C4-2B (cell line): ENCODE results near the gene CLDN9.

Experiments used
- H3K27ac ChIP-seq: fragments of 450-650 bp; 2 replicates; pipeline ENCODE4 v1.5.1; 2017
- CTCF ChIP-seq: fragments of 450-650 bp; conservative IDR thresholded peaks from 2 replicates; pipeline ENCODE4 v1.5.1; 2017; ENCODE audit warnings: mild to moderate bottlenecking
- ZFX ChIP-seq: fragments of 450-650 bp; IDR thresholded peaks from 2 replicates; pipeline ENCODE4 v1.6.1; 2017

CLDN9 gene

DNA sequence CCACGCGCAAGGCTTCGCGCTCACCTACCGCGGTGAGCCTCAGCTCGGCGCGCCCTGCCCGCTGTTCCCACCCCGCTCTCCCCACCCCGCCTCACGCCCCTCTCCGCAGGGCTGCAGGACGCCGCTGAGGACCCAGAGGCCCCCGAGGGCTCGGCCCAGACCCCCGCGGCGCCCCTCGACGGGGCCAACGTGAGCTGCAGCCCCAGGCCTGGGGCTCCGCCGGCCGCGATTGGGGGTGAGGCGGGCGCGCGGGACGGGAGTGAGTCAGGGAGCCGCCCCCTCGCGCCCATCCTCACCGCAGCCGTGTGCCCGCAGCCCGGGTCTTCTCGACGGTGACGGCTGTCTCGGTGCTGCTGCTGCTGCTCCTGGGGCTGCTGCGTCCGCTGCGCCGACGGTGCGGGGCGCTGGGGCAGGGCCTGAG is 45.5 kb upstream of the CLDN9 start:
- peak overlapping the region; percentile 92 for H3K27ac ChIP-seq
- TF ChIP-seq CTCF (peak; percentile 25), ZFX (no peak)

DNA sequence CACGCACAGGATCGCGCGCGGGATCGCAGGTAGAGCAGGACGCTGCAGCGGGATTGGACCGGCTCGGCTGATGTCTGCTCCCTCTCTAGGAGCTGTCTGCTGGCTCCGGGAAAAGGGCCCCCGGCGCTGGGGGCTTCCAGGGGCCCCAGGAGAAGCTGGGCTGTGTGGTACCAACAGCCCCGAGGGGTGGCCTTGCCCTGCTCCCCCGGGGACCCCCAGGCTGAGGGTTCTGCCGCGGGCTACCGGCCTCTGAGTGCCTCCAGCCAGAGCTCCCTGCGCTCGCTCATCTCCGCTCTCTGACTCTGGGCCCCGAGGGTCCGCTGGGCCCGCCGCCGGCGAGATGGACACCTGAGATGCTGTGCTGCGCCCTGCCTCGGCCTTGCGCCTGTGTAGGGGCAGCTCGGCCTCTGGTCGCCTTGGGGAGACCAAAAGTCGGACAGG is 45.0 kb upstream of the CLDN9 start:
- TF ChIP-seq CTCF: no peak
- no peak for TF ChIP-seq ZFX
- peak overlapping the region; percentile 92 for H3K27ac ChIP-seq

GRCh38 chr16:2968368-2968737 is 44.4 kb upstream of the CLDN9 start:
- H3K27ac ChIP-seq: peak overlapping the region; percentile 92
- TF ChIP-seq CTCF: no peak
- TF ChIP-seq ZFX: no peak

GRCh38 chr16:2968738-2969544 is 43.8 kb upstream of the CLDN9 start, which contains the start of gene PAQR4:
TSS of gene PAQR4 (plus strand) at chr16:2969348. CDS start at chr16:2969675, 327 bp downstream.
- H3K27ac ChIP-seq: peak within 1 kb of the TSS; percentile 92
- TF ChIP-seq ZFX (0 out of 2 replicates have a peak, but pooled peaks have one; percentile 21), CTCF (no peak)

GRCh38 chr16:2969545-2970521 is 42.9 kb upstream of the CLDN9 start:
- no peak; the same call in 1 of the 2 replicates for TF ChIP-seq CTCF
- peak; percentile 37; the same call in 1 of the 2 replicates for TF ChIP-seq ZFX
- H3K27ac ChIP-seq: peak overlapping the region; percentile 92

- TF ChIP-seq CTCF (no peak), ZFX (no peak)
- peak overlapping the region; percentile 92 for H3K27ac ChIP-seq
Observed at GRCh38 chr16:2970563-2970962, 42.2 kb upstream of the CLDN9 start.
